GM12875 (cell line): ENCODE results near the gene ZYX.
A peak's percentile ranks its signal among the peaks of the same experiment; 100 is the strongest.

Experiments
- H3K4me3 ChIP-seq: one replicate; pipeline ENCODE4 v1.5.1; 2011; ENCODE audit warnings: low read depth, low read length, control low read depth
- CTCF ChIP-seq: IDR thresholded peaks from 2 replicates; pipeline ENCODE4 v1.5.1; 2011; ENCODE audit warnings: low read depth, mild to moderate bottlenecking, control low read depth, inconsistent platforms, low read length, moderate library complexity, borderline replicate concordance; ENCODE audit not compliant: insufficient read depth

The ZYX gene

GRCh38 chr7:143356414-143357050, 24.6 kb upstream of the ZYX start:
- TF ChIP-seq CTCF = no peak
- no peak overlapping the region for H3K4me3 ChIP-seq

GRCh38 chr7:143358626-143359025, 22.5 kb upstream of the ZYX start:
- TF ChIP-seq CTCF = no peak
- H3K4me3 ChIP-seq = no peak overlapping the region

GRCh38 chr7:143359771-143360353, 21.3 kb upstream of the ZYX start:
- TF ChIP-seq CTCF = no peak
- H3K4me3 ChIP-seq = no peak overlapping the region

- TF ChIP-seq CTCF = no peak
- no peak overlapping the region for H3K4me3 ChIP-seq
These were observed 20.2 kb upstream of the ZYX start for GRCh38 chr7:143360788-143361551.

- no peak for TF ChIP-seq CTCF
- no peak overlapping the region for H3K4me3 ChIP-seq
These were observed 19.5 kb upstream of the ZYX start for GRCh38 chr7:143361552-143362130.

- TF ChIP-seq CTCF = no peak
- peak within 1 kb of the TSS; percentile 21 for H3K4me3 ChIP-seq
These were observed 18.8 kb upstream of the ZYX start, which contains the start of gene FAM131B for GRCh38 chr7:143362131-143363015. Gene FAM131B, minus strand, starts transcription at chr7:143362713. Its CDS starts 110 bp downstream, at chr7:143362603.
